ENCODE data around the gene PPP1R37. TPM values are rescaled to one million over a fixed set of nuclear protein-coding genes. Genes with fewer than 3 reads are reported as not detected.

The PPP1R37 gene
- total and polyA plus RNA-seq, 2 of the 13 experiments (the other 11 are each of a cell fraction or from before 2014, with no cell fraction given), result 9.0 to 14.3 TPM

GRCh38 chr19:45130236-45130635, 37.3 kb downstream of the PPP1R37 start (continued):
- TF ChIP-seq CSRNP2 (CRISPR knock-in tag; conservative IDR thresholded peaks at IDR 0.05; ENCODE audit: low read depth) (no peak), HDAC2 (CRISPR knock-in tag; IDR thresholded peaks at IDR 0.05) (no peak), USF2 (IDR thresholded peaks at IDR 0.05; ENCODE audit: low read depth, low read length) (no peak), USF2 (CRISPR knock-in tag; IDR thresholded peaks at IDR 0.05; ENCODE audit: borderline replicate concordance) (no peak), ZNF580 (CRISPR knock-in tag; IDR thresholded peaks at IDR 0.05; ENCODE audit: borderline replicate concordance, low read depth) (no peak), ZBTB34 (CRISPR knock-in tag; IDR thresholded peaks at IDR 0.05) (no peak), ZNF691 (CRISPR knock-in tag; IDR thresholded peaks at IDR 0.05; ENCODE audit: borderline replicate concordance, low read depth) (no peak), ZGPAT (CRISPR knock-in tag; IDR thresholded peaks at IDR 0.05) (no peak), ZNF547 (CRISPR knock-in tag; IDR thresholded peaks at IDR 0.05) (no peak), ZFP41 (CRISPR knock-in tag; IDR thresholded peaks at IDR 0.05; ENCODE audit: borderline replicate concordance) (no peak), CTCF (CRISPR knock-in tag; IDR thresholded peaks at IDR 0.05) (0 out of 2 replicates have a peak, but pooled peaks have one; percentile 11), KLF12 (CRISPR knock-in tag; IDR thresholded peaks at IDR 0.05; ENCODE audit: borderline replicate concordance) (no peak), ZNF432 (CRISPR knock-in tag; IDR thresholded peaks at IDR 0.05; ENCODE audit: borderline replicate concordance) (no peak), ZBTB3 (CRISPR knock-in tag; IDR thresholded peaks at IDR 0.05; ENCODE audit: borderline replicate concordance, low read depth) (no peak), ZNF136 (CRISPR knock-in tag; IDR thresholded peaks at IDR 0.05; ENCODE audit: low read depth) (no peak), RNF2 (conservative IDR thresholded peaks at IDR 0.05; ENCODE audit: low read depth) (no peak), HDAC1 (CRISPR knock-in tag; IDR thresholded peaks at IDR 0.05) (peak; percentile 29; the same call in 1 of the 2 replicates), SMARCE1 (IDR thresholded peaks at IDR 0.05; ENCODE audit: borderline replicate concordance) (no peak), MYC (CRISPR knock-in tag; IDR thresholded peaks at IDR 0.05; ENCODE audit: borderline replicate concordance) (peak; percentile 35; the same call in 1 of the 2 replicates), ZNF891 (CRISPR knock-in tag; IDR thresholded peaks at IDR 0.05) (no peak)

Data from HepG2 (cell line).